ENCODE measurements around the gene C17orf75. TPM values are rescaled to one million over a fixed set of nuclear protein-coding genes. Genes with fewer than 3 reads are reported as not detected.

C17orf75 gene
- total RNA-seq, 2 donors from 2014 or later: 7.6 to 15.6 TPM

DNA sequence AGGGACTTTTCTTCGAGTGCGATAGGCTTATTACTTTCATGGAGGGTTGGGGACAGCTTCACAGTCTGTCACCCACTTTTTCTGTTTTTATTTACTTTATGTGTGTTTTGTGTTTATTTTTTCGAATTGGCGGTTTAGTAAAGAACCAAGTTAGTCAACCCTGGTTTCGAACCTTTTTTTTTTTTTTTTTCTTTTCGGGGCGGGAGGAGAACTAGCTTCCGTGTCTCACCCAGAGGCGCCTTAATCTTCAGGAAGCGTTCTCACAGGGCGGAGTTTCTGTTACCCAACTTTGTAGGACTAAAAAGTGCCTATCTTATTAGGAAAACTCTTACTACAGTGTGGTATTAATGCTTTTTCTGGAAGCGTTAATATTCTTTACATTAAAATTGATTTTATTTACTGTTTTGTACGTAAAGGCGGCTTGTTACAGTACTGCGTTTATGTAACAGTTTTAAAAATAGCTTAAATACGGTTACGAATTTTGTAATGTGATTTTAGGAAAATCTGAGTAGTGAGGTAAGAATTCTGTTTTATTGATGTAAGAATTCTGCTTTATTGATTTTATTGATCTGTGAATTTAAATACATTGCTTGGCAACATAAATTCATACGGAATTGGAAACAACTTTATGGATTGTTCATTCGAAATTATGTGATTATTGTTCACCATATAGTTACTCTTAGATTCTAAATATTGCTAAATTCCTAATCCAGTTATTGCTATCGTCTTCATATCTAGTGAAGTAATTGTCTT, 8.9 kb upstream of the C17orf75 start:
- DNase-seq: peak; percentile 40 to 70 (median 44)
- intact Hi-C loops (cut with DNase I): no loop called here
- Histone ChIP-seq H3K4me3 (peak overlapping the region; percentile 57 to 64), H3K27ac (peak overlapping the region; percentile 92 to 97 (median 92)), H3K27me3 (no peaks in the 10 kb centered on the region), H3K9me3 (no peaks in the 10 kb centered on the region), H3K36me3 (replicated peaks in 1 of 2; ENCODE audit: insufficient read depth in 1 of 2, low read depth in 2 of 2) (peaks cover 0 to 5% of the 10 kb centered on the region in 2 donors), H3K4me1 (peaks cover 43% of the 10 kb centered on the region)
- peak; percentile 53 for ATAC-seq
- WGBS, 2 donors: 0 to 1% methylated on average over 20 of the region's 20 CpGs
- no peak for TF ChIP-seq POLR2A (IDR thresholded peaks at IDR 0.05)
- TF ChIP-seq, protein P1, sequence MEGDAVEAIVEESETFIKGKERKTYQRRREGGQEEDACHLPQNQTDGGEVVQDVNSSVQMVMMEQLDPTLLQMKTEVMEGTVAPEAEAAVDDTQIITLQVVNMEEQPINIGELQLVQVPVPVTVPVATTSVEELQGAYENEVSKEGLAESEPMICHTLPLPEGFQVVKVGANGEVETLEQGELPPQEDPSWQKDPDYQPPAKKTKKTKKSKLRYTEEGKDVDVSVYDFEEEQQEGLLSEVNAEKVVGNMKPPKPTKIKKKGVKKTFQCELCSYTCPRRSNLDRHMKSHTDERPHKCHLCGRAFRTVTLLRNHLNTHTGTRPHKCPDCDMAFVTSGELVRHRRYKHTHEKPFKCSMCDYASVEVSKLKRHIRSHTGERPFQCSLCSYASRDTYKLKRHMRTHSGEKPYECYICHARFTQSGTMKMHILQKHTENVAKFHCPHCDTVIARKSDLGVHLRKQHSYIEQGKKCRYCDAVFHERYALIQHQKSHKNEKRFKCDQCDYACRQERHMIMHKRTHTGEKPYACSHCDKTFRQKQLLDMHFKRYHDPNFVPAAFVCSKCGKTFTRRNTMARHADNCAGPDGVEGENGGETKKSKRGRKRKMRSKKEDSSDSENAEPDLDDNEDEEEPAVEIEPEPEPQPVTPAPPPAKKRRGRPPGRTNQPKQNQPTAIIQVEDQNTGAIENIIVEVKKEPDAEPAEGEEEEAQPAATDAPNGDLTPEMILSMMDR (IDR thresholded peaks at IDR 0.05): no peak

DNA sequence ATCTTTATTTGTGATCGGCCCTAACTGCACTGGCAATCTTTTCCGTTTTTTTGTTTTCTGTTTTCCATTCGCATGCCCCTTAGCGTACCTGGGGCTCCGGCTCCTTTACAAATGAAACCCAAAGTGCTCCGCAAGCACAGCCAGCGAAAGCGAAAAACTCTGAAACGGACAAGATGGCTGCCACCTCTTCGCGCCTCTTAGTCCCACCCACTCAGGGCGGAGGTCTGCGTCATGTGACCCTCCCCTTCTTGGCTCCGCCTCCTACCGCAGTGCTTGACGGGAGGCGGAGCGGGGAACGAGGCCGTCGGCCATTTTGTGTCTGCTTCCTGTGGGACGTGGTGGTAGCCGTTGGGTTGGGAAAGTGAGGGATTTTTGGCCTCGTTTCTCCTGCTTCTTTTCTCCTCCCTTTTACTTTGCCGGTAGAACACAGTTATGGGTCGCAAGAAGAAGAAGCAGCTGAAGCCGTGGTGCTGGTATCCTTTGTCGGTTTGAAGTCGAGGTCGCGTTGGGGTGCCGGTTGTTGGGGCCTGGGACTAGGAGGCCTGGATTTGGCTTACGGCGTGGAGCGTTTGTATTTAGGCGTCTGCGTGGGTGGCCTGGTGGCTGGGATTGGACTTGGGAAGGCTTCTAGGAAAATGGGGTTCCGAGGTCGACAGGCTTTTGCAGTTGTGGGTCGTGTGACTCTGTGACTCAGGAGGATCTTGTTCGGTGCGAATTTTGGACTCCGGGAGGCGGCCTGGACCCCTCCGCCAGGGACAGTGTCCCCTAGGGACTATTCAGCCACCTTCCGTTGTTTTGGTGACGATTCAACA, 8.1 kb upstream of the C17orf75 start, which contains the start of gene ZNF207:
Gene ZNF207 (plus strand): TSS at position 304 of the 812 bp plus-strand sequence. CDS start 129 bp downstream, at position 433.
- DNase-seq: peak; percentile 96 to 97 (median 96)
- Histone ChIP-seq H3K27ac (peak within 1 kb of the TSS; percentile 92 to 97 (median 92)), H3K4me3 (peak within 1 kb of the TSS; percentile 57 to 64), H3K36me3 (replicated peaks in 1 of 2; ENCODE audit: insufficient read depth in 1 of 2, low read depth in 2 of 2) (peaks cover 0 to 5% of the 10 kb centered on the region in 2 donors), H3K27me3 (no peaks in the 10 kb centered on the region), H3K4me1 (peaks cover 35% of the 10 kb centered on the region), H3K9me3 (no peaks in the 10 kb centered on the region)
- 0 to 1% methylated on average over 42 to 47 of the region's 47 CpGs for WGBS, 2 donors
- intact Hi-C loops (cut with DNase I): no loop called here
- peak; percentile 99 for ATAC-seq
- TF ChIP-seq, protein P1 (IDR thresholded peaks at IDR 0.05): peak in 2 of 7 experiments; percentile 9 to 26
- TF ChIP-seq POLR2A (IDR thresholded peaks at IDR 0.05): peak; percentile 55 to 91 (median 90)

DNA sequence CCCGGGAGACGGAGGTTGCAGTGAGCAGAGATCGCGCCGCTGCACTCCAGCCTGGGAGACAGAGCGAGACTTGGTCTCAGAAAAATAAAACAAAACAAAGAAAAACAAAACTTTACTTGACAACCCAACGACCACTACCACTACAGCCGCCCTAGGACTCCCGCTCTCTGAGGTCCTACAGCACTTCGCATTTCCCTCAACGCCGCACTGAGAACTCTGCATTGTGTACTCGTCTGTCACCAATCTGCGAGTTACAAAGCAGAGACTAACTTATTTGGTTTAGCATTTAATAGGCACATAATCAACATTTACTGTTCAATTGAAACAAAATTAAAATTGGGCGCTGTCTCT, 7.5 kb upstream of the C17orf75 start:
- H3K27me3 ChIP-seq: no peaks in the 10 kb centered on the region
- ATAC-seq (peak; percentile 30), DNase-seq (peak in 2 of 4 donors; percentile 23 to 33)
- H3K36me3 ChIP-seq (replicated peaks in 1 of 2; ENCODE audit: insufficient read depth in 1 of 2, low read depth in 2 of 2): peaks cover 0 to 5% of the 10 kb centered on the region in 2 donors
- WGBS, 2 donors: 13 to 18% methylated on average over 15 of the region's 15 CpGs
- TF ChIP-seq, protein P1 (IDR thresholded peaks at IDR 0.05): peak in 1 of 7 experiments; percentile 4
- TF ChIP-seq POLR2A (IDR thresholded peaks at IDR 0.05): no peak
- H3K4me1 ChIP-seq: peaks cover 30% of the 10 kb centered on the region
- H3K9me3 ChIP-seq: no peaks in the 10 kb centered on the region
- peak overlapping the region; percentile 92 to 97 (median 92) for H3K27ac ChIP-seq
- H3K4me3 ChIP-seq: peak overlapping the region; percentile 57 to 64
- intact Hi-C loops (cut with DNase I): no loop called here

DNA sequence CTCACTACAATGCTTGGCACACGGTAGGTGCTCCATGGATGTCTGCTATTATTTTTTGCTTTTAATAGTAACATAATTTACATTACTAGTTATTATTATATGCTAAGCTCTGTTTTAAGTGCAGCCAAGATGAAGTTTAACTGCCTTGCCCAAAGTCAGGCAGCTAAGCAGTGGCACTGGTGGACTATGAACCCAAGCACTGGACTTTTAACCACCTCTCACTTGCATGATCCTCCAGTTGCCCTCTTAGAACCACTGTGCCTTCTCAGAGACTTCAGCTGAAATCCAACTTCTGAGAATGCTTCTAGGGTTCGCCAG, 6.5 kb upstream of the C17orf75 start:
- intact Hi-C loops (cut with DNase I): no loop called here
- H3K4me1 ChIP-seq: peaks cover 21% of the 10 kb centered on the region
- TF ChIP-seq POLR2A (IDR thresholded peaks at IDR 0.05): no peak
- TF ChIP-seq, protein P1 (IDR thresholded peaks at IDR 0.05): no peak
- no peak overlapping the region for H3K27ac ChIP-seq
- 98% methylated on average over 2 of the region's 2 CpGs for WGBS, 2 donors
- no peak overlapping the region for H3K4me3 ChIP-seq
- ATAC-seq (no peak), DNase-seq (no peak)
- H3K36me3 ChIP-seq (replicated peaks in 1 of 2; ENCODE audit: insufficient read depth in 1 of 2, low read depth in 2 of 2): no peaks in the 10 kb centered on the region
- H3K27me3 ChIP-seq: no peaks in the 10 kb centered on the region
- H3K9me3 ChIP-seq: no peaks in the 10 kb centered on the region
